K562 (cell line): ENCODE data around the gene OR11A1. TPM values are rescaled to one million over a fixed set of nuclear protein-coding genes. Genes with fewer than 3 reads are reported as not detected.
A peak's percentile ranks its signal among the peaks of the same experiment; 100 is the strongest.

Experiments
- ATAC-seq: fragments of 200-7000 bp; cut with Tn5 transposase; 3 replicates; pipeline ENCODE4 v1.9.1; 2020; ENCODE audit warnings: moderate library complexity
- BruUV-seq: library from RNA; stranded (reverse); fragments of 400-500 nt; replicated peaks from 2 replicates; lab custom pipeline; 2021; lab: Mats Ljungman, UMichigan
- CTCF ChIA-PET: fragments of 300-600 bp; formaldehyde crosslinking; extraction: SDS; loops from one replicate; lab custom pipeline; 2021; ENCODE audit warnings: low intra/inter-chr PET ratio; lab: Yijun Ruan, JAX
- POLR2A ChIA-PET: fragments of 300-600, 350-650 bp; sonication (Branson Sonifier 250); formaldehyde crosslinking; extraction: SDS; loops from one replicate; lab custom pipeline; 2021; ENCODE audit warnings: antibody characterized with exemption, inconsistent platforms; lab: Yijun Ruan, JAX
- DNase-seq, 4 experiments: peaks; one replicate each; pipeline versions ENCODE4 v3.0.0 to v3.0.0-alpha.2; 2011 to 2018; ENCODE audit warnings: low spot score in 3 of 4, mixed read lengths in 3 of 4; ENCODE audit errors: extremely low read depth in 1 of 4
- FAIRE-seq: peaks from 2 replicates; lab custom pipeline; 2011; peaks lifted over from hg19 to GRCh38; lab: Jason Lieb, UNC
- H2AFZ ChIP-seq: 2 replicates; pipeline ENCODE4 v1.6.0; 2011; ENCODE audit warnings: low read depth, low read length, control low read depth, inconsistent platforms
- H3K27ac ChIP-seq: fragments of 200-600 bp; 3 replicates; pipeline ENCODE4 v1.8.0; 2011; ENCODE audit warnings: low read depth, mild to moderate bottlenecking, control low read depth, inconsistent platforms, low read length, moderate library complexity, mixed read lengths; ENCODE audit errors: extremely low read depth
- H3K27me3 ChIP-seq, 2 experiments: fragments of 300-600 bp in 1 of 2; 2 replicates in 1 of 2; 3 replicates in 1 of 2; pipeline versions ENCODE4 v1.6.0 to v1.8.0; 2011; ENCODE audit warnings: inconsistent platforms in 2 of 2, low read length in 2 of 2, mild to moderate bottlenecking in 1 of 2, mixed read lengths in 1 of 2, moderate library complexity in 1 of 2; ENCODE audit not compliant: control insufficient read depth in 2 of 2, insufficient read depth in 2 of 2
- H3K36me3 ChIP-seq: fragments of 300-600 bp; 3 replicates; pipeline ENCODE4 v1.8.0; 2011; ENCODE audit warnings: mild to moderate bottlenecking, low read length, inconsistent platforms; ENCODE audit not compliant: control insufficient read depth, insufficient read depth
- H3K4me1 ChIP-seq, 2 experiments: fragments of 200-600 bp in 1 of 2; replicated peaks in 1 of 2; 2 replicates in 1 of 2; 3 replicates in 1 of 2; pipeline versions ENCODE4 v1.5.1 to v1.8.0; 2011; ENCODE audit warnings: inconsistent platforms in 2 of 2, low read length in 2 of 2, mild to moderate bottlenecking in 1 of 2, mixed read lengths in 1 of 2, moderate library complexity in 1 of 2; ENCODE audit not compliant: control insufficient read depth in 2 of 2, insufficient read depth in 2 of 2
- H3K4me2 ChIP-seq: 2 replicates; pipeline ENCODE4 v1.6.1; 2011; ENCODE audit warnings: low read length, control low read depth, inconsistent platforms, mixed read lengths; ENCODE audit not compliant: insufficient read depth
- H3K4me3 ChIP-seq: fragments of 200-600 bp; sonication (generic), shearing (Covaris generic); 2 replicates; pipeline ENCODE4 v1.5.1; 2016; ENCODE audit warnings: control low read depth, inconsistent platforms
- H3K79me2 ChIP-seq: fragments of 200-600 bp; 3 replicates; pipeline ENCODE4 v1.8.0; 2011; ENCODE audit warnings: low read length, inconsistent platforms; ENCODE audit not compliant: control insufficient read depth, insufficient read depth
- H3K9ac ChIP-seq, 2 experiments: 2 replicates each; pipeline versions ENCODE4 v1.6.0 to v1.6.1; 2011; ENCODE audit warnings: low read depth in 2 of 2, low read length in 2 of 2, control low read depth in 1 of 2, inconsistent platforms in 1 of 2, mild to moderate bottlenecking in 1 of 2, mixed read lengths in 1 of 2; ENCODE audit not compliant: insufficient read depth in 1 of 2
- H3K9me1 ChIP-seq: one replicate; pipeline ENCODE4 v1.6.0; 2011; ENCODE audit warnings: inconsistent platforms, mild to moderate bottlenecking, low read length, moderate library complexity; ENCODE audit not compliant: control insufficient read depth, insufficient read depth
- H3K9me3 ChIP-seq: replicated peaks from 2 replicates; pipeline ENCODE4 v1.5.1; 2011; ENCODE audit warnings: low read depth, low read length, inconsistent platforms; ENCODE audit not compliant: control insufficient read depth, insufficient read depth
- H4K20me1 ChIP-seq: replicated peaks from 2 replicates; pipeline ENCODE4 v1.6.1; 2011; ENCODE audit warnings: low read length, inconsistent platforms, mixed read lengths; ENCODE audit not compliant: control insufficient read depth, insufficient read depth
- ARHGAP35 ChIP-seq: fragments of 450-650 bp; IDR thresholded peaks from 2 replicates; pipeline ENCODE4 v1.6.1; 2018; ENCODE audit not compliant: partially characterized antibody
- GABPA ChIP-seq: fragments of 200-800 bp; sonication (Bioruptor generic); conservative IDR thresholded peaks from 2 replicates; pipeline ENCODE4 v1.6.1; 2016; ENCODE audit warnings: low read depth, missing genetic modification characterization, missing compliant biosample characterization
- JUN ChIP-seq, 2 experiments: sonication (generic) in 1 of 2; formaldehyde crosslinking in 1 of 2; IDR thresholded peaks; 2 replicates each; pipeline versions ENCODE4 v1.6.1 to v1.8.0; 2012 to 2022; ENCODE audit warnings: borderline replicate concordance in 2 of 2, mild to moderate bottlenecking in 2 of 2, improper control_type of control experiment in 1 of 2, low read depth in 1 of 2, low read length in 1 of 2, missing genetic modification reagents in 1 of 2
- KDM2B ChIP-seq: fragments of 250-450 bp; sonication (Bioruptor Pico); IDR thresholded peaks from 2 replicates; pipeline ENCODE4 v1.8.0; 2021; ENCODE audit warnings: mild to moderate bottlenecking, moderate library complexity
- KHSRP ChIP-seq: fragments of 450-650 bp; IDR thresholded peaks from 2 replicates; pipeline ENCODE4 v1.6.1; 2017
- KLF16 ChIP-seq: IDR thresholded peaks from 2 replicates; pipeline ENCODE4 v1.6.1; 2016; ENCODE audit warnings: antibody characterized with exemption
- LARP7 ChIP-seq: fragments of 450-650 bp; IDR thresholded peaks from 2 replicates; pipeline ENCODE4 v1.6.1; 2016
- MAFK ChIP-seq: IDR thresholded peaks from 2 replicates; pipeline ENCODE4 v1.6.1; 2011; ENCODE audit warnings: low read length, improper control_type of control experiment
- MEIS2 ChIP-seq: fragments of 450-650 bp; IDR thresholded peaks from 2 replicates; pipeline ENCODE4 v1.6.1; 2014; ENCODE audit warnings: mild to moderate bottlenecking; ENCODE audit not compliant: partially characterized antibody
- NFE2L1 ChIP-seq: fragments of 450-650 bp; IDR thresholded peaks from 2 replicates; pipeline ENCODE4 v1.6.1; 2016; ENCODE audit warnings: missing genetic modification characterization, low read depth, mild to moderate bottlenecking, missing compliant biosample characterization, moderate library complexity, borderline replicate concordance
- NFIC ChIP-seq: fragments of 450-650 bp; IDR thresholded peaks from 2 replicates; pipeline ENCODE4 v1.6.1; 2017; ENCODE audit warnings: mild to moderate bottlenecking, inconsistent platforms
- NR2C2 ChIP-seq, 2 experiments: fragments of 200-800 bp in 1 of 2; sonication (Bioruptor generic) in 1 of 2; sonication (generic) in 1 of 2; formaldehyde crosslinking in 1 of 2; IDR thresholded peaks; 2 replicates each; pipeline versions ENCODE4 v1.6.1 to v1.8.0; 2016 to 2022; ENCODE audit warnings: mild to moderate bottlenecking in 1 of 2, missing compliant biosample characterization in 1 of 2, missing genetic modification characterization in 1 of 2, missing genetic modification reagents in 1 of 2
- SAFB2 ChIP-seq: fragments of 200-400 bp; formaldehyde crosslinking; IDR thresholded peaks from 2 replicates; pipeline ENCODE4 v1.6.1; 2018; ENCODE audit warnings: borderline replicate concordance, low read length, low read depth, moderate library complexity; ENCODE audit not compliant: severe bottlenecking
- SMARCE1 ChIP-seq: fragments of 450-650 bp; IDR thresholded peaks from 2 replicates; pipeline ENCODE4 v1.7.1; 2016; ENCODE audit warnings: mild to moderate bottlenecking
- ZBED1 ChIP-seq: IDR thresholded peaks from 2 replicates; pipeline ENCODE4 v1.6.1; 2014
- ZBTB8A ChIP-seq: fragments of 450-650 bp; IDR thresholded peaks from 2 replicates; pipeline ENCODE4 v1.6.1; 2018; ENCODE audit warnings: mild to moderate bottlenecking, moderate library complexity; ENCODE audit not compliant: partially characterized antibody
- ZNF146 ChIP-seq: IDR thresholded peaks from one replicate; pipeline ENCODE4 v1.6.1; 2018; ENCODE audit warnings: missing compliant biosample characterization; ENCODE audit not compliant: unreplicated experiment
- ZNF589 ChIP-seq: fragments of 200-800 bp; sonication (Bioruptor generic); IDR thresholded peaks from 2 replicates; pipeline ENCODE4 v1.6.1; 2016; ENCODE audit warnings: low read depth, missing genetic modification characterization, missing compliant biosample characterization
- ZNF699 ChIP-seq: fragments of 250-450 bp; sonication (Bioruptor Pico); IDR thresholded peaks from 2 replicates; pipeline ENCODE4 v1.8.0; 2021; ENCODE audit warnings: mild to moderate bottlenecking, moderate library complexity; ENCODE audit not compliant: insufficient replicate concordance
- WGBS: fragments of 100-300 bp; shearing (Covaris generic); methylation state at CpG from one replicate; pipeline ENCODE4 v1.1.6; 2016; ENCODE audit warnings: low coverage, mixed read lengths; ENCODE audit not compliant: insufficient coverage; ENCODE audit errors: missing lambda C conversion rate; 5-methylcytosine and 5-hydroxymethylcytosine counted together
- in situ Hi-C: fragments of 300-500 bp; cut with MboI; formaldehyde crosslinking; loops from 4 replicates; pipeline ENCODE4 v1.15.0; 2018; ENCODE audit warnings: inconsistent platforms, mixed read lengths
- intact Hi-C: fragments of 100-400 bp; cut with micrococcal nuclease; formaldehyde crosslinking; loops from 2 replicates; pipeline ENCODE4 v1.14.2; 2022
- polyA plus RNA-seq, 8 experiments: library from polyadenylated mRNA; depleted of rRNA in 4 of 8; stranded (reverse) in 5 of 8; unstranded in 3 of 8; fragments of >200 nt; fragmentation: Nextera tagmentation in 2 of 8; fragmentation: Illumina TruSeq in 1 of 8; extraction: Ambion mirVana in 2 of 8; extraction: Trizol in 1 of 8; gene quantifications; 2 replicates each; pipeline versions ENCODE4 v1.2.1 to v1.2.3, GENCODE V29; 2011 to 2014; ENCODE audit warnings: inconsistent platforms in 1 of 8, missing spikeins in 1 of 8
- total RNA-seq, 7 experiments: library from RNA; depleted of rRNA in 6 of 7; stranded (reverse); fragments of >200 nt in 6 of 7; fragmentation: Illumina TruSeq in 2 of 7; extraction: Trizol in 2 of 7; gene quantifications; 2 replicates each; pipeline versions ENCODE4 v1.2.1 to v1.2.3, GENCODE V29; 2011 to 2021; ENCODE audit warnings: low replicate concordance in 1 of 7
- TF ChIP-seq, protein P1 (sequence below): fragments of 250-450 bp; sonication (Bioruptor Pico); IDR thresholded peaks from 2 replicates; pipeline ENCODE4 v1.5.0; 2021
- TF ChIP-seq, protein P2 (sequence below): fragments of 250-450 bp; sonication (Bioruptor Pico); IDR thresholded peaks from 2 replicates; pipeline ENCODE4 v1.5.0; 2021; ENCODE audit warnings: mild to moderate bottlenecking, borderline replicate concordance

Gene OR11A1
- total and polyA plus RNA-seq, 9 of the 15 experiments (the other 6 are each of a cell fraction or from before 2014, with no cell fraction given): not detected

DNA sequence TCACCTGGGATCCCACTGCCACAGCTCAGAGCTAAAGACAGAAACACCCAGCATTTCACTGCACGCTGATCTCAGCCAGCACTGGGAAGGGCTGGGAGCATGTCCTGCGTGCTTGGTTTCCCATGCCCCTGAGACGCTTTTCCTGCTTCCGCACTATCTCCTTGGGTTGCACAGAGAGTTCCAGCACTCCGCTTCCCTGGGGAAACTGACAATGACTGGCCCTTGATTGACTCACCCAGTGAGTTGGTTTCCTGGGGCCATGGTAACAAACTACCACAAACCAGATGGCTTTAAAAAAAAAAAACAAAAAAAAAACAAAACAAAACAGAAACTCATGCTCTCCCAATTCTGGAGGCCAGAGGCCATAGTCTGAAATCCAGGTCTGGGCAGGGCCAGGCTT, 45.7 kb upstream of the OR11A1 start (continued):
- TF ChIP-seq LARP7 (no peak), KDM2B (CRISPR knock-in tag) (no peak), GABPA (tag) (no peak), ZNF699 (CRISPR knock-in tag) (no peak), JUN (IDR thresholded peaks at IDR 0.05; ENCODE audit: borderline replicate concordance, low read depth, low read length) (no peak), JUN (CRISPR knock-in tag; IDR thresholded peaks at IDR 0.05; ENCODE audit: borderline replicate concordance) (no peak), NFE2L1 (tag) (no peak)

DNA sequence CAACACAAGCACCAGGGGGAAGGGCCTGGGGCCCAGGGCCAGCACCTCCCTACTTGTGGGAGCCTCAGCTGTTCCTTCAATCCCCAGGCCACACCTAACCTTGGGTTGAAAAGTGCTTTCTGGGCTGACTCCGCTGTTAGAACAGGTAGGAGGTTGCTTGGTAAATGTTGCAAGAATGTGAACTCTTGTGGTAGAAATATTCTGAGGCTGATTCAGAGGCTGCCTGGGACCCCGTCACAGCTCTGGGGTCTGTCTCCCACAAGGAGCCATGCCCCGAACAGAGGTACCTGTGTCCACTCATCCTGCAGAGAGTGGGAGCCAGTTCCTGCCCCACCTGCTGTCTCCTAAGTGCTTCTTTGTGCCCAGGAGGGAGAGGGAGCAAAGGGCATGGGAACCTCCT, 45.3 kb upstream of the OR11A1 start:
- ATAC-seq: no peak
- Histone ChIP-seq H3K9ac (peak overlapping the region in 1 of 2 experiments; percentile 45; a peak in 2 of 4 replicates), H2AFZ (no peak overlapping the region), H3K9me3 (no peaks in the 10 kb centered on the region), H3K36me3 (no peaks in the 10 kb centered on the region), H3K4me2 (no peak overlapping the region), H3K27me3 (peaks cover 7 to 52% of the 10 kb centered on the region in 2 experiments; a peak in 2 of 5 replicates), H3K9me1 (no peaks in the 10 kb centered on the region), H3K79me2 (no peaks in the 10 kb centered on the region), H4K20me1 (0 out of 2 replicates have a peak, but pooled peaks cover 2% of the 10 kb centered on the region), H3K4me3 (no peak overlapping the region), H3K27ac (no peak overlapping the region), H3K4me1 (no peaks in the 10 kb centered on the region)
- ChIA-PET CTCF (no interaction called here), POLR2A (interaction anchor here (1.0 kb wide), 1 partner anchor 10 kb away, joined by 5 read pairs; no protein-coding TSS in a partner anchor)
- WGBS: 10% methylated on average over 3 of the region's 3 CpGs
- no TSS peak for BruUV-seq
- in situ Hi-C loops (no loop called here), intact Hi-C loops (no loop called here)
- no peak for FAIRE-seq
- no peak for DNase-seq
- TF ChIP-seq SMARCE1: no peak
- no peak for TF ChIP-seq ZBED1
- TF ChIP-seq NFE2L1 (tag): no peak
- TF ChIP-seq, protein P1, sequence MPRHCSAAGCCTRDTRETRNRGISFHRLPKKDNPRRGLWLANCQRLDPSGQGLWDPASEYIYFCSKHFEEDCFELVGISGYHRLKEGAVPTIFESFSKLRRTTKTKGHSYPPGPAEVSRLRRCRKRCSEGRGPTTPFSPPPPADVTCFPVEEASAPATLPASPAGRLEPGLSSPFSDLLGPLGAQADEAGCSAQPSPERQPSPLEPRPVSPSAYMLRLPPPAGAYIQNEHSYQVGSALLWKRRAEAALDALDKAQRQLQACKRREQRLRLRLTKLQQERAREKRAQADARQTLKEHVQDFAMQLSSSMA (CRISPR knock-in tag): no peak
- TF ChIP-seq ZNF146: no peak
- no peak for TF ChIP-seq ZBTB8A
- no peak for TF ChIP-seq ZNF589
- TF ChIP-seq NFIC: no peak
- no peak for TF ChIP-seq NR2C2 (CRISPR knock-in tag; IDR thresholded peaks at IDR 0.05)
- no peak for TF ChIP-seq NR2C2 (tag; IDR thresholded peaks at IDR 0.05)
- TF ChIP-seq, protein P2, sequence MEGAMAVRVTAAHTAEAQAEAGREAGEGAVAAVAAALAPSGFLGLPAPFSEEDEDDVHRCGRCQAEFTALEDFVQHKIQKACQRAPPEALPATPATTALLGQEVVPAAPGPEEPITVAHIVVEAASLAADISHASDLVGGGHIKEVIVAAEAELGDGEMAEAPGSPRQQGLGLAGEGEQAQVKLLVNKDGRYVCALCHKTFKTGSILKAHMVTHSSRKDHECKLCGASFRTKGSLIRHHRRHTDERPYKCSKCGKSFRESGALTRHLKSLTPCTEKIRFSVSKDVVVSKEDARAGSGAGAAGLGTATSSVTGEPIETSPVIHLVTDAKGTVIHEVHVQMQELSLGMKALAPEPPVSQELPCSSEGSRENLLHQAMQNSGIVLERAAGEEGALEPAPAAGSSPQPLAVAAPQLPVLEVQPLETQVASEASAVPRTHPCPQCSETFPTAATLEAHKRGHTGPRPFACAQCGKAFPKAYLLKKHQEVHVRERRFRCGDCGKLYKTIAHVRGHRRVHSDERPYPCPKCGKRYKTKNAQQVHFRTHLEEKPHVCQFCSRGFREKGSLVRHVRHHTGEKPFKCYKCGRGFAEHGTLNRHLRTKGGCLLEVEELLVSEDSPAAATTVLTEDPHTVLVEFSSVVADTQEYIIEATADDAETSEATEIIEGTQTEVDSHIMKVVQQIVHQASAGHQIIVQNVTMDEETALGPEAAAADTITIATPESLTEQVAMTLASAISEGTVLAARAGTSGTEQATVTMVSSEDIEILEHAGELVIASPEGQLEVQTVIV: no peak
- TF ChIP-seq SAFB2: no peak
- TF ChIP-seq ARHGAP35: no peak
- no peak for TF ChIP-seq MAFK
- no peak for TF ChIP-seq KLF16
- TF ChIP-seq MEIS2: no peak
- no peak for TF ChIP-seq KHSRP
